Ovary (tissue), 3 donors: ENCODE data around the gene WDR4.

Experiments used
- CTCF ChIP-seq, 3 donors: fragments of 450-650 bp in 2 of 3; fragments of 200-600 bp in 1 of 3; IDR thresholded peaks; one replicate each; pipeline versions ENCODE4 v1.5.1 to v1.8.0; 2016 to 2022; ENCODE audit warnings: antibody characterized with exemption in 3 of 3, mild to moderate bottlenecking in 1 of 3
- EP300 ChIP-seq: sonication (generic); formaldehyde crosslinking; IDR thresholded peaks from one replicate; pipeline ENCODE4 v1.6.1; 2017; ENCODE audit warnings: antibody characterized with exemption
- POLR2A ChIP-seq: fragments of 450-650 bp; IDR thresholded peaks from one replicate; pipeline ENCODE4 v1.6.1; 2017; ENCODE audit warnings: antibody characterized with exemption, mild to moderate bottlenecking, moderate library complexity
- donor health status: DM: no; HTN: no; CAD: no.

- TF ChIP-seq POLR2A (no peak), CTCF (IDR thresholded peaks at IDR 0.05) (no peak), EP300 (no peak)
Observed at GRCh38 chr21:42835211-42835610, 44.1 kb downstream of the WDR4 start.
